Left renal pelvis (tissue), 4 donors: ENCODE data around the gene PABPN1L. TPM values are rescaled to one million over a fixed set of nuclear protein-coding genes. Genes with fewer than 3 reads are reported as not detected.
A peak's percentile ranks its signal among the peaks of the same experiment; 100 is the strongest.
"Not testable (repeated sequence)": the region's sequence is repeated elsewhere in the genome, so short reads cannot be mapped to it uniquely, and the experiment has no call there.

Source experiments
- DNase-seq, 4 donors: peaks; one replicate each; pipeline ENCODE4 v3.0.0-alpha.2; 2013; ENCODE audit warnings: low read depth in 4 of 4, low spot score in 3 of 4
- polyA plus RNA-seq, 4 donors: library from polyadenylated mRNA; unstranded; fragments of 120-200 nt; gene quantifications; one replicate each; pipeline ENCODE4 v1.2.1, GENCODE V29; 2013; ENCODE audit not compliant: insufficient read length in 4 of 4

Gene PABPN1L
- polyA plus RNA-seq, 4 donors: not detected

DNA sequence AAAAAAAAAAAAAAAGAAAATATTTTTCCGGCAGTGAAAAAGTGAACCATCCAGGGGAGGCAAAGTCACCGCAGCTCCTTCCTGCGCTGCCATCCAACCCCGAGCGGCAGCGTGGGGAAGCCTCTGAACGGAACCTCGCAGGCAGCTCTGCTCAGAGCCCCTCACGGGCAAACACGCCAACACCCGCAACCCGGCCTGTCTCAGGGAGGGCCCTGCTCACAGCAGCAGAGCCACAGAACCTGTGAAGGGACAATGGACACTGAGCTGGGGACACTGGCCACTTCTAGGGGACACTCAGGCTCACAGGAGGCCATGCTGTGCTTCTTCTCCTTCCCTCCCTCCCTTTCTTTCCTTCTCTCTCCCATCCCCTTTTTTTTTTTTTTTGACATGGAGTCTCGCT lies 33.4 kb downstream of the PABPN1L start:
- DNase-seq: no peak

DNA sequence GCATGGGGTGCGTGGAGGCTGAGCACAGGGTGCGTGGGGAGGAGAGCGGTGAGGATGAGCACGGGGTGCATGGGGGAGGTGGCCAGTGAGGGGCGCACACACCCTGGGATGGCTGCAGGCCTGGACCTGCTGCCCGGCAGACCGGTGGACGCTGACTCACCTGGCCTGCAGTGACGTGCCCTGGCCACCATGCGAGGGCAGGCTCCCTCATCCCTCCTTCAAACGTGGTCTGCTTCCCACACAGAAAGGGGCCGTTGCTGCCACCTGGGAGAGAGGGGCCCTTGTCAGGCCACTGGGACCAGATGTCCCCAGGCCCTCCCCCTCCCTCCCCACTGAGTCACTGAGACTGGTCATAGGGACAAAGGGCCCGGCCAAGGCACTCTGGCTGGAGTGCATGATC lies 34.6 kb downstream of the PABPN1L start:
- no peak for DNase-seq

DNA sequence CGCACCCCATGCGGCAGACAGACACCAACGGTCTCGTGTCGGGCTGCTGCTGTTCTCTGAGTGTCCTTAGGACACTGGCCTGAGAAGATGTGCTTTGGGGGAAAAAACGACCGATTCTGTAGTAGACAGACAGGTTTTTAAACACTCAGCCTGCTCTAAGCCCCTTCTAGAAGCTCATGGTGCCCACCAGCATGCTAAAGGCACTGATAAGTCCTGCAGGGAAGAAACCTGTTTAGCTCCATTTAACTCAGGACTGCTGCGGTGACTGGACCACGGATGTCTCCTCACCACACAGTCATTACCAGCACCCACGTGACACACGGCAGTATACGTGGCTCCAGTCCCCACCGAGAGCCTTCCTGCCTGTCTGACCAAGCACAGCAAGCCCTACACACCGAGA lies 35.7 kb downstream of the PABPN1L start:
- DNase-seq: no peak

DNA sequence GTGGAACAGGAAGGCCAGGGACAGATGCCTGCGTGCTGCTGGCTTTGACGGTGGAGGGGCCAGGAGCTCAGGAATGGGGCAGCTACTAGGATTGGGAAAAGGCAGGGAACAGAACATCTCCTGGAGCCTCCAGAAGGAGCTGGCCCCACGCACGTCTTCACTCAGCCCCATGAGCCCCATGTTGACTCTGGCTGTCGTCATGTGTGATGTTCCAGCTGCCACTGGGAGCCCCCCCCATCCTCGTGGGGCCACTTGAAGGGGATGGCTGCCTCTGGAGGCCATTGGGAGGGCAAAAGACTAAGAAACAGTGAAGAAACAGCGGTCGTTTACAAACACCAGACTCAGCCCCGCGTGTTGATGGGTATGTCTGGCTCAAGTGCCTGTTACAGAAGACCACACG lies 36.2 kb downstream of the PABPN1L start:
- peak in 3 of 4 donors; percentile 41 to 62 (median 42) for DNase-seq

DNA sequence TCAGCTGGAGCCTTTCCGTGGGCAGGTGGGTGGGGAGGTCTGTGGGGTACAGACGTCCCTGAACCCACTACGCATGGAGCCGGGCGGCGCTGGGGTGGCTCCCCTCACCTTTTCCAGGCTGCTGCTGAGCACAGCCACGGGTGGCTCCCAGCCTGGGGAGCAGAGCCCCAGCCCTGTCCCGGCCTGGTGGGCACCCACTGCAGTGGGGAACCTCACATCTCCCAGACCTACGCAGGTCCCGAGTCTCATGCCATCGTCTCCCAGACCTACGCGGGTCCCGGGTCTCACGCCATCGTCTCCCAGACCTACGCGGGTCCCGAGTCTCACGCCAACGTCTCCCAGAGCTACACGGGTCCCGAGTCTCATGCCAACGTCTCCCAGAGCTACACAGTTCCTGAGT lies 37.7 kb downstream of the PABPN1L start:
- DNase-seq: no peak

DNA sequence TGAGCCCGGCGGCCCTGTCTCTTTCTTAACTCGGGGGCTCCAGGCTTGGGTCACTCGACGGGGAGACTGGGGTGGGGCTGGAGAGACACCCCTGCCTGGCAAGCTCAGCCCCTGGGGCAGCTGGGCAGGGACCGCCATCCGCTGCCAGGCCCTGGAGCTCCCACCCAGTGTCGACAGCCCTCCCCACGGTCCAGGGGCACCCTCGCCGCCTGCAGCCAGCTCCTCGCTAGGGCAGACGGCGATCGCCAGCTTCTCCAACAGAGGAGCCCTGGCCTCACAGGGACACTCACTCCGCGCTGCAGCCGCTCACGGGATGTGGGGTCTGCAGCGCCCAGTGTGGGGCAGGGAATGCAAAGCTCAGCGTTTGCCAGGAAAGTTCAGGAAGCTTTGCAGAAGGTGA lies 38.7 kb downstream of the PABPN1L start:
- no peak for DNase-seq

DNA sequence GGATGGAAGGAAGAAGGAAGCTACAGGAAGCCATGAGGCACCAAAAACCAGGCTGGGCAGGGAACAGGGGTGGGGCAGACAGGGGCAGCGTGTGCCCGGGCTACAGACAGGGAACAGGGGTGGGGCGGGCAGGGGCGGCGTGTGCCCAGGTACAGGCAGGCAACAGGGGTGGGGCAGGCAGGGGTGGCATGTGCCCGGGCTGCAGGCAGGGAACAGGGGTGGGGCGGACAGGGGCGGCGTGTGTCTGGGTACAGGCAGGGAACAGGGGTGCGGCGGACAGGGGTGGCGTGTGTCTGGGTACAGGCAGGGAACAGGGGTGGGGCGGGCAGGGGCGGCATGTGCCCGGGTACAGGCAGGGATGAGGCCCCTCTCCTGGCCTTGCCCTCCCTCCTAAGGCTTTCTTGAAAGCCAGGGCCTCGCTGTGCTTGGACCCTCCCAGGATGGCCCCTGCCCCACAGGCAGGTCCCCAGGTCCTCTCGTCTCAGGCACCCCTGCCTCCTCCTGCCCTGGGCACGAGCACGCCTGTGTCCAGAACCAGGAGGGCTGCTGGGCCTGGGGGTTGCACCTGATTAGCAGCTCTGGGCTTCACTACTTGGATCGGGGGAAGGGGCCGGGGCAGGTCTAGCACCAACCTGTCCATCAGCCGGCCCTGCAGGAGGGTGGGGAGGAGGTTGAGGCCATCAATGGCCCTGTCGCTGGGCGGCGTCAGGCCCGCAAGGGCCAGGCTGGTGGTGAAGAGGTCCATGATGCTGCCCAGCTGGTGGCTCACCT lies 40.2 kb downstream of the PABPN1L start:
- DNase-seq: no peak

DNA sequence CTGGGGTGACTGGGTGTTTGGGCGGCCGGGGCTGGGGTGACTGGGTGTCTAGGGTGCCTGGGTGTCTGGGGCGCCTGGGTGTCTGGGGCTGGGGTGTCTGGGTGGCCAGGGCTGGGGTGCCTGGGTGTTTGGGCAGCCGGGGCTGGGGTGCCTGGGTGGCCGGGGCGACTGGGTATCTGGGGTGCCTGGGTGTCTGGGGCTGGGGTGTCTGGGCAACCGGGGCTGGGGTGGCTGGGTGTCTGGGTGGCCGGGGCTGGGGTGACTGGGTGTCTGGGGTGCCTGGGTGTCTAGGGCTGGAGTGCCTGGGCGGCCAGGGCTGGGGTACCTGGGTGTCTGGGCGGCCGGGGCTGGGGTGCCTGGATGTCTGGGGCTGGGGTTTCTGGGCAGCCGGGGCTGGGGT lies 41.3 kb downstream of the PABPN1L start:
- no peak for DNase-seq

DNA sequence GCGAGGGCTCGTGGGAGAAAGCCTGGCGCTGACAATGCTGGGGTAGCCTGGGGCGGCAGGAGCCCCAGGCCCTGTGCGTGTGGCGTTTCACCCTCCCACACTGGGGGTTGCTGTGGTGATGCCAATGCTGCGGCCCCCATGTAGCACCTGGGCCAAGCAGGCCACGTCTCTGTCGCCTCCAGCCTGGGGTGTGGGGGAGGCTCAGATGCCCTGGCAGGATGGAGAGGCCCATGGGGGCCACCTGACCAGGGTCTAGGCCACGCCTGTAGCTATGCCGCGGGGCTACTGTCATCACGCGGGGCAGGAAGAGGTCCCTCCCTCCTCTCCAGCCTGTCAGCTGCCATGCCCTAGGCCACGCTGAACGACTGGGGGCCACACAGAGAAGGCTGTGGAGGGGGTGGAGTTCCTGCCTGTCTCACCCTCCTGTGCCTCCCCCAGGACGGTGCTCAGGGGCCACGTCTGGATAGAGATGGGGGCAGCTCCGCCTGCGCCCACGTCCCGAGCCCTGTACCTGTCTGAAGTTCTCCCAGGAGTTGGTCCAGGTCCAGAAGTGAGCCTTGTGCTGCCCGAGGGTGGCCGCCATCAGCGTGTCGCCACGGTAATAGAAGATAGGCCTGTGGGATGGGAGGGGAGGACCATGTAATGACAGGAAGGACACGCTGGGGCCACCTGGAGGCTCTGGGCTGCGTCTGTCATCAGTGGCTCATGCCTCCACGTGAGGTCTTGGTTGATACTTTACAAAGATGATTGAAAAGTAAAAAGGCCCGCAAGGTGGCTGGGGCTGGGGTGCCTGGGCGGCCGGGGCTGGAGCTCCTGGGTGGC lies 42.0 kb downstream of the PABPN1L start:
- DNase-seq: no peak

DNA sequence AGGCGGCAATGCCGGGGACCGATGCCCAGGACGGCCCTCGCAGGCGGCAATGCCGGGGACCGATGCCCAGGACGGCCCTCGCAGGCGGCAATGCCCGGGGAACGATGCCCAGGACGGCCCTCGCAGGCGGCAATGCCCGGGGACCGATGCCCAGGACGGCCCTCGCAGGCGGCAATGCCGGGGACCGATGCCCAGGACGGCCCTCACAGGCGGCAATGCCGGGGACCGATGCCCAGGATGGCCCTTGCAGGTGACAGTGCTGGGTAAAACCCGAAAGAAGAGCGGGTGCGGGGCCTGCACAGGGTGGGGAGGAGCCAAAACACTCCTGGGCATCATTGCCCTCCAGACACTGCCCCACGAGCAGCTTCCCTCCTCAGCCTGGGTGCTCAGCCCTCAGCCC lies 42.8 kb downstream of the PABPN1L start:
- DNase-seq: not testable (repeated sequence)

DNA sequence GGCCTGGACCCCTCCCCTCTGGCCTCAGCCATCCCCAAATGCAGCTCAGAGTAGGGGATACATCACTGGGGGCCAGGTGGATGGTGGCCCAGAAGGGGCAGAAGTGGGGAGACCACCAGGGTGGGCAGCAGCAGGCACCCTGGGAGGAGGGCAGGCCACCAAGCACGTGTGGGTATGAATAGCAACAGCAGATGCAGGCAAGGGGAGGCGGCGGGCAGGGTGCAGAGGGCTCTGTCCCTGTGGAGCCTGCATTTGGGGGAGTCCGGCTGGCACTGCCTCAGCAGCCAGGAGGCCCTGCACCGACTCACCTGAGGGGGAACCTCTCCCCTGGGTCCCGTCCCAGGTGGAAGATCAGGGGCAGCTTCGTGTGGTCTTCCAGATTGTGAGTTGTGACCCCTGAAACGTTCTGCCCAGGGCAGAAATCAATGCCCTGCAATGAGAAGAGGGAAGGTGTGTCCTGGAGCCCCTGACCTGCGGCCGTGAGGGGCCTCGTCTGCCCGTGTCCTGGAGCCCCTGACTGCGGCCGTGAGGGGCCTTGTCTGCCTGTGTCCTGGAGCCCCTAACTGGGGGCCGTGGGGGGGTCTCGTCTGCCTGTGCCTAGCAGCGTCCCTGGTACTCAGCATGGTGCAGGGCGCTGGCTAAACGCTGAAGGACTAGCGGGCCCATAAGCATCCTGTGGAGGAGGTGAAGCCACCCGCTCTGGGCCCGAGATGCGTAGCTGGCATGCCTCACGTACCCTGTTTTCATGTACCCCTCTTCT lies 44.0 kb downstream of the PABPN1L start:
- DNase-seq: no peak

DNA sequence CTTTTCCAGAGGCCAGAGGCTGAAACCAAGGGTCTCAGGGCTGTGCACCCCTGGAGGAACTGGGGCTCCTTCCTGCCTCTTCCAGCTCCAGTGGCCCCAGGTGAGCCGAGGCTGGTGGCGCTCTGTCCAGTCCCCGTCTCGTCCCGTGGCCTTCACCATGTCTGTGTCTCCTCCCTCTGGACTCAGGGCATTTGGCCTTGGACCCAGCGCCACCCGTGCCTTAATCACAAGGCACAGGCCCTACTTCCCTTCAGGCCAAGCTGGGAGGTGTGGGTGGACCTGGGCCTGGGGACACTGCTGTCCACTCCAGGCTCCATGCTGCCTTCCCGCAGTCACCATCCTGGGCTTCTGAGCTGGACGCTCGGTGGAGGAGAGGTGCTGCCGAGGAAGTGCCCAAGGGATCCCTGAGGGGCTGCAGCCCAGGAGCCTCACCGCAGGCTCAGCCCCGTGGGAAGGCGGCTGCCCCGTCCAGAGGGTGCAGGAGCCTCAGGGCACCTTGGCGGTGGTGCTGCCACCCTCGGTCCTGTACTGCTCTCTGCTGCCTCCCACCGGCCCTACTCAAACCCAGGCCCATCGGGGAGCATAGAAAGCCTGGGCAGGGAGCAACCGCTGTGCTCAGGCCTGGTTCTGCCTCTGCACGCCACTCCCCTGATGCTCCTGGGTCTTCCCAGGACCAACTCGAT lies 45.2 kb downstream of the PABPN1L start:
- DNase-seq: no peak

DNA sequence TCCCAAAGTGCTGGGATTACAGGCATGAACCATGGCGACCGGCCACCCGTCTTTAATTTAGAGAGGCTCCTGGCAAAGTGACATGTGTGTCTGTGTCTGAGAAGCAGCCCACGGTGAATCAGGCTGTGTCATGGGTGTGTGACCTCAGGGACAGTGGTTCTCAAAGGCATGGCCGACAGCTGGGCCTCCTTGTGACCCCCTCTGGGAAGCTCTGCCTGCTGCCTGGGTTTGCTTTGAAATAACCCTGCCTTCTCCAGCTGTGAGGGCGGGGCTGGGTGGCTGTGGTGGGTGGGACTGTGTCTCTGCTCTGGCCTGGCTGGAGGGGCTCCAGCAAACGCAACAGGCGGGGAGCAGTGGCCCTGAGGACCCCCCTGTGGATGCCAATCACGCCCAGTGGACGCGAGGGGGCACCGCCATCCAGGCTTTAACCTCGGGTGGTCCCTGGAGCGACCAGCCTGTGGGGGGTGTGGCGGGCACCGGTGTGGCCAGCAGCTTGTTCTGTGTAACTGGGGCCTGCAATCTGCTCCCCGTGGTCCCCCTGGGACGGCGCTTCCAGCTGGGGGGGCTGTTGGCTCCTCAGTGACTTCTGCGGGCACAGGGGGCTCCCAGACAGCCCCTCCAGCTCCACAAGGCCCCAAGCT lies 46.0 kb downstream of the PABPN1L start:
- DNase-seq: no peak

DNA sequence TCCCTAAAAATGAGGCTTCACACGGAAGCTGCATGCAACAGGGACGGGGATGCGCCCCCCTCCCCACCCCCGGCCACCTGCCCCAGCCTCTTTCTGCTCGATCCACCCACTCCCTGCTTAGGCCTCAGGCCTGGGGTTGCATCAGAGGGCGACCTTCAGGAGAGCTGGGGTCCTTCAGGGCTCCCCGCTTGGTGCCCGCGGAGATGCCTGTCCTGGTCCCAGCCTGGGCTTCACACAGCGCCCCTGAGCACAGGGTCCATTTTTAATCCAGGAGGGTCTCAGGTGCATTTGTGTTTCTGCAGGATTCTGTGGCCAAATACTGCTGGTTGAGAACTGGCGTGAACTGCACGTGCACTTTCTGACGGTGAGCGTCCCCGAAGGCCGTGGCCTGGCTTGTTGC lies 47.3 kb downstream of the PABPN1L start:
- DNase-seq: no peak

DNA sequence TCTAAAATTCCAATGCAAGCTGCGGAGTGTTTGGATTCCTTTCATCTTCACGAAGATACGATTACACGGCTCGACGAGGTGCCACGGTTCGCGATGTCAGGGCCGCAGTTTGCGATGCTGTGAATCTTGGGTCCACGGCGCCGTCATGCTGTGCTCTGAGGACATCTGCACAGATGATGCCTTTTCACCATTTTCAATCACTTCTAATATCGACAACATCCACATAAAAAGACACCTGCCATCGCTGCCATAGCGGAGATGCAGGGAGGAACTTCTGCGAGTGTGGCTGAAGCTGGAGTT lies 47.9 kb downstream of the PABPN1L start:
- DNase-seq: no peak

DNA sequence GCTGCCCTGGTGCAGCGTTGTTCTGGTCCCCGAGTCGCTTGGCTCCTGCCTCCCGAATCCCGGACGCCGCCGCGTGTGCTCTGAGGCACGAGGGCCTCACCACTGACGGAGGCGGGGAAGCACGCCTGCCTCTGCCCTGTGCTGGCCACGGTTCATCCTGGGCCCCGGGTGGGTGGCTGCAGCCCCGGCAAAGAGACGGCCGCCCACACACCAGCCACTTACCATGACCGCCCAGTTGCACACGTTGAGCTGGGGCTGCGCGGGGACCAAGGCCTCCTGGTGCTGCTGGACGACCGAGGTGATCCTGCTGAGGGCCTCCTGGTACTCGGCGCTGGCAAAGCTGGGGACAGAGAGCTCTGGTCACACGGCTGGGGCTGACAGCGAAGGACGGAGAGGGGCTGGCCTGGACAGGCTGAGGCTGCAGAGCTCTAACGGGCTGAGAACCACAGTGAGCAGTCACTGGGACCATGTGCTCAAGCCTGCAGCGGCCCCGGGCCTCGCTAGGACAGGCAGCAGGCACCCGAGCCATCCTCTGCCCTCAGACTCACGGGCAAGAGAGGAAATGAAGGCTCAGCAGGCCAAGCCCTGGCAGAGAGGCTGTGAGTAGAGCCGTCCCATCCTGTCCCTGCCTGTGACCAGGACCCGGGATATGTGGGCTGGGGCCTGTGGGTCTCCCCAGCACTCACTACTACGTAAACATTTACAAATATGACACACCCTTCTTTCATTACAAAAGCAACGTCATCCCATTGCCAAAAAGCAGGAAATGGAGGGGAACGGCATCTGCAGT lies 48.5 kb downstream of the PABPN1L start:
- DNase-seq: no peak

DNA sequence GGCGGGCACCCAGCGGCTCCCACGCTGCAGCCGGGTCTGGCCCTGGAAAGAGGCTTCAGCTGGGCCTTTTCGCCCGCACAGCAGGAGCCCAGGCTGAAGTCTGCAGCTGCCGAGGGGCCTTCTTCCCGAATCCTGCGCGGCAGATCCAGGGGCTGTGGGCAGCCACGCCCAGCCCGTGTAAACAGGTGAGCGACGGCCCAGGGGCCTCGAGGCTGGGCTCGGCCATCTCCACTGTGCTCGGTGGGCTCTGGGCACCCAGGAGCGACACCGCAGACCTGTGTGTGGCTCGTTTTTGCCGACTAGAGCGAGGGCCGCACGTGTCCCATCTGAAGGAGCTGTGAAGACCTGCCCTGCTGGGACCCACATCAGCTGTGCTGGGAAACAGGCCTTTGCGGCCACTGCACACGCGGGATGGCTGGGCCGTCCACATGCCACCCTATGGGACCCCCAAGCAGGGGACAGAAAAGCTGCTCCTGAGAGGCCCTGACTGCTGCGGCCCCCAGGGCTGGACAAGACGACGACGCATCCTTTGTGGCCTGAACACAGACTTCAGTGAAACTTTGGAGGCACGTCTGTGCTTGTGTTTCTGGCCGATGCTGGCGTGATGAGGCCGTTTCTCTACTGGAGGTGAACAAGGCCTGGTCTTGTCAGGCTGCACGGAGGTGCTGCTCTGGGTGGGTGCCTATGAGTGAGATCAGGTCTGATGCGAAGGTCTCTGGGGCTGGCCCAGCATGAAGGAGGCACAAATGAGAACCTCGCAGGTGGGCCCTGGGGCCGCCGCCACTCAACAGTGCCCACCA lies 49.5 kb downstream of the PABPN1L start:
- DNase-seq: no peak

DNA sequence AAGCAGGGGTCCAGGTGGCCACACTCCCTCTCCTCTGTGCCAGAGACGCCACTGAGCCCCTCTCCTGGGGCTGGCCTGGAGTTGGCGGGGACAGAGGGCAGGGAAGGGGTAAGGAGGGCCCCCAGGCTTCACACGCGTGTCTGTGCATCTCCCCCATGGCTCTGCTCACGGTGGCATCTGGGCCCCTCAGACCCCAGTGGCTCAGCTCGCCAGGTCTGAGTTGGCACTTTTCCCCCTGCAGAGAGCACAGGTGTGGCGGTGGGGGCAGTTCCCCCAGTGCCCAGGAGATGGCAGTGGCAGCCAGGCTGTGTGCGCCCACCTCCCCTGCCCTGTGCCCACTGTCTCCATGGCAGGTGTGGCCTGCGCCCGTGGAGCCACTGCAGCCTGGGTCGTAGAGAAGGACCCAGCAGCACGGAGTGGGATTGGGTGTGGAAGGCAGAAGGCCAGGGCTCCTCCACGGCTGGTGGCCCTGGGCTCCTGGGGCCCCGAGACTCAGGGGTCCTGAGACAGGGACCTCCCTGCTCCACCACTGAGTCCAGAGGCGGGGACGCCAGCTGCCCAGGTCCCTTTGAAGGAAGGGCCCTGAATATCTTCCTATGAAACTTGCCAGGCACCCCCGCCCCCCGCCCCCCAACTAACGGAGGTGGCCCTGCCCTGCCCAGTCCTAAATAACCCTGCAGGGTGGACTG lies 50.4 kb downstream of the PABPN1L start:
- no peak for DNase-seq
